ENCODE data around the gene KLF15.

Gene KLF15

DNA sequence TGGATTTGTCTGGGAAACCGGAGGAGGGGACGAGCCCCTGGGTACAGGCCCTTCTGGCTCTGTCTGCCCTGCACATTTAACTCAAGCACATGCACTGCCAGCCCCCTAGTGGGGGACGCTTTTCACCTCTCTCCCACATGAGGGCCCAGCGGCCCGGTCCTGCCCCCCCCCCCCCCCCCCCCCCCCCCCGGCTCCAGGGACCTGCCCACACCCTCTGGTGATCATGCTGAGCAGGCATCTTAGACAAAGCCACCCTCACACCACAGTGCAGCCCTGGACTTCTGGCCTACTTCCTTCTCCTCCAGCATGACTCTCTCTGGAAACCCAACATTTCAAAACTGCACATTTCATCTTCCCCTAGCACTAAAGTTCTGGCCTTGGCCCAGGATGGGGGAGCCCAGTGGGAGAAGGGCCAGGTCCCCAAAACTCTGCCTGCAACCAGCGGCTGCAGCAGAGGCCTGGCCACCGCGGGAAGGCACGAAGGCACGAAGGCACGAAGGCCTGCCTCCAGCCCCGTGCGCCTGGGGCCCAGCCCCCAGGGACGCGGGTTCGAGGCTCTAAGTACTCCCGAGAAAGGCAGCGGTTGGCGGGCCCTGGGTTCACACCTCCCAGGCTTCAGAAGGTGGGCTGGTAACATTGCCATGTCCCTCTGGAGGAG, 14.1 kb downstream of the KLF15 start:
- Histone ChIP-seq H3K9me3 (no peaks in the 10 kb centered on the region), H3K27me3 (peaks cover 21% of the 10 kb centered on the region), H3K4me1 (ENCODE audit: control insufficient read depth in 1 of 2, insufficient read depth in 1 of 2, low read depth in 1 of 2, low read length in 1 of 2) (no peaks in the 10 kb centered on the region), H3K4me3 (ENCODE audit: low read depth in 1 of 2, low read length in 1 of 2) (no peak overlapping the region), H3K27ac (no peak overlapping the region), H3K36me3 (no peaks in the 10 kb centered on the region)
- TF ChIP-seq, protein P1, sequence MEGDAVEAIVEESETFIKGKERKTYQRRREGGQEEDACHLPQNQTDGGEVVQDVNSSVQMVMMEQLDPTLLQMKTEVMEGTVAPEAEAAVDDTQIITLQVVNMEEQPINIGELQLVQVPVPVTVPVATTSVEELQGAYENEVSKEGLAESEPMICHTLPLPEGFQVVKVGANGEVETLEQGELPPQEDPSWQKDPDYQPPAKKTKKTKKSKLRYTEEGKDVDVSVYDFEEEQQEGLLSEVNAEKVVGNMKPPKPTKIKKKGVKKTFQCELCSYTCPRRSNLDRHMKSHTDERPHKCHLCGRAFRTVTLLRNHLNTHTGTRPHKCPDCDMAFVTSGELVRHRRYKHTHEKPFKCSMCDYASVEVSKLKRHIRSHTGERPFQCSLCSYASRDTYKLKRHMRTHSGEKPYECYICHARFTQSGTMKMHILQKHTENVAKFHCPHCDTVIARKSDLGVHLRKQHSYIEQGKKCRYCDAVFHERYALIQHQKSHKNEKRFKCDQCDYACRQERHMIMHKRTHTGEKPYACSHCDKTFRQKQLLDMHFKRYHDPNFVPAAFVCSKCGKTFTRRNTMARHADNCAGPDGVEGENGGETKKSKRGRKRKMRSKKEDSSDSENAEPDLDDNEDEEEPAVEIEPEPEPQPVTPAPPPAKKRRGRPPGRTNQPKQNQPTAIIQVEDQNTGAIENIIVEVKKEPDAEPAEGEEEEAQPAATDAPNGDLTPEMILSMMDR (IDR thresholded peaks at IDR 0.05), result no peak

DNA sequence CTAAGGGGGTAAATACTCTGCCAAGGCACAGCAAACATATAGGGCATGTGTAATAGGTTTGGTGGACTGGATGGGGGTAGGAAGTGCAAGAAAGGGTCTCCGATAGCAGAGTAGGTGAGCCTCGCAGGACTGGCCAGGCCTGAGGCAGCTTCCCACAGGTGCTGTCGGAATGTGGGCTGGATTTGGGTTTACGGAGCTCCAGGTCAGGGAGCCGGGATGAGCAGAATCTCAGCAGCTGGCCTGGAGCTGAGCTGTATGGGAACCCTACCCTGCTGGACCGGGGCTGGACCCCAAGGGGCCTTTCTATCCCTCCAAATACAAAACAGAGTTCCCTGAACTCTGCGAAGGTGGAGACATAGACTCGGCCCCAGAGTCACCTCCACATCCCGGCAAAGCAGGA, 15.0 kb downstream of the KLF15 start:
- no peak overlapping the region for H3K27ac ChIP-seq
- H3K4me3 ChIP-seq (ENCODE audit: low read depth in 1 of 2, low read length in 1 of 2), result no peak overlapping the region
- no peaks in the 10 kb centered on the region for H3K36me3 ChIP-seq
- H3K27me3 ChIP-seq, result peaks cover 21% of the 10 kb centered on the region
- H3K9me3 ChIP-seq, result no peaks in the 10 kb centered on the region
- TF ChIP-seq, protein P1 (IDR thresholded peaks at IDR 0.05), result no peak
- H3K4me1 ChIP-seq (ENCODE audit: control insufficient read depth in 1 of 2, insufficient read depth in 1 of 2, low read depth in 1 of 2, low read length in 1 of 2), result no peaks in the 10 kb centered on the region

DNA sequence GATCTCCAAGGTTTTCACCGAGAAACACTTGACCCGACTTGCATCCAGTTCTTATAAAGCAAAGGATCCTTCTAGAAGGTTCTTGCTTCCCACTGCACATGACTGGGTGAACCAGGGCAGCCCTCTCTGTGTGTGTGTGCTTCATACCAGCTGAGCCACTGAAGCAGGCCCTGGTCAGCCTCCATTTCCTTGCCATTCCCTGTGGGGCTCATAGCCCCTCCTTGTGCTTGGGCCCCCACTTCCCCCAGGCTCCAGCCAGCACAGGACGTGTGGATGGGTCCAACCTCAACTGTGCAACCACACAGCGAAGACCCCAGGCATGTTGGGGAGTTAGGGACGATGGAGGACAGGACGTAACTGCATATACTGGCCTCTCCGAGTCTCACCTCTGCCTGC, 15.5 kb downstream of the KLF15 start:
- TF ChIP-seq, protein P1 (IDR thresholded peaks at IDR 0.05), result no peak
- Histone ChIP-seq H3K36me3 (no peaks in the 10 kb centered on the region), H3K27me3 (peaks cover 21% of the 10 kb centered on the region), H3K27ac (no peak overlapping the region), H3K4me1 (ENCODE audit: control insufficient read depth in 1 of 2, insufficient read depth in 1 of 2, low read depth in 1 of 2, low read length in 1 of 2) (no peaks in the 10 kb centered on the region), H3K4me3 (ENCODE audit: low read depth in 1 of 2, low read length in 1 of 2) (no peak overlapping the region), H3K9me3 (no peaks in the 10 kb centered on the region)

DNA sequence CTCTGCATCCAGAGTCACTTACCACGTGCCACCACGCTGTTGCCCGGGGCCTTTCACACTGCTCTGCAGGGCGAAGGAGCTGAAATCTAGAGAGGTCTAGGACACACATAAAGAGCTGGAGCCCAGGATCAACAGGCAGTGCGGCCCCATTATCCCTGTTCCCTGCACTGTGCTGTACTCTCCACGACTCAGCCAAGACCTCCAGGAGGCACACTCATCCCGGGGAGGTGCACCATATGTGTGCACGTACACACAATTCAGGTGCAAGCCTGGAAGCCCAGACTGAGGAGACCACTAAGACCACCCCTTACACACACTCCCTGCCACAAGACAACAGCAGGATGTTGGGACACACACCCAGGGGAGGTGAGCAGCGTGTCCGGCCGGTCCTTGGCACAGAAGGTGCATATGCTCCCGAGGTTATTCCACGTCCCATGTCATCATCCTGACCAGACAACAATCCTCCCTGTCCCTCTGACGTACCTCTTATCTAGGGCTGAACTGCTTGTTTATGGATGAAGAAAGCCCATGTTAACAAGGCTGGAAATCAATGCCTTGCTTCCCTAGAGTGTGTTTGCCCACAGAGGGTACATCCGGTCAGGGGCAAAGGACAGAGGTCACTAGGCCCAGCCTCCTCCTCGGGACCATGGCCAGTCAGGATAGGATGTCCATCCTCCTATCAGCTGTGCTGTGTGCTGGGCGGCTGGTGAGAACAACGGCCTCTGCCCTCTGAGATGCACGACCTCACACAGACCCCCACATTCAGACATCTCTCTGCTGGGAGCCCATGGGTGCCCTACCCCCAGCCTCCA, 16.1 kb downstream of the KLF15 start:
- TF ChIP-seq, protein P1 (IDR thresholded peaks at IDR 0.05), result no peak
- Histone ChIP-seq H3K9me3 (no peaks in the 10 kb centered on the region), H3K4me1 (ENCODE audit: control insufficient read depth in 1 of 2, insufficient read depth in 1 of 2, low read depth in 1 of 2, low read length in 1 of 2) (no peaks in the 10 kb centered on the region), H3K27me3 (peaks cover 21% of the 10 kb centered on the region), H3K4me3 (ENCODE audit: low read depth in 1 of 2, low read length in 1 of 2) (no peak overlapping the region), H3K36me3 (no peaks in the 10 kb centered on the region), H3K27ac (no peak overlapping the region)

DNA sequence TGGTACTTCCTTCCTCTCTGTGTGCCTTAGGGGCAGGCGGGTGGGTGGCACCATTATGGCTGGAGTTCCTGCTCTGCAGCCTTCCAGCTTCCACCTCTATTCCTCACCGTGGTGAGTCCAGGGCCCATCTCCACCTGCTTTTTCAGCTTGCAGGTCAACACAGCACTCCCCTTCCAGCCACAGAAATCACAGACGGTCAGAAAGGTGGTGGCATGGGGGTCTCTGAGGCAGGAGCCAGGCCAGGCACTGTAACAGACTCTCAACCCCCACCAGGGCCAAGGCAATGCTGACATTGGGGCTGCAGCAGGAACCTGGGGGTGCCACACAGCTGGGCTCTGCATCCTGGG, 16.6 kb downstream of the KLF15 start:
- H3K36me3 ChIP-seq, result no peaks in the 10 kb centered on the region
- no peaks in the 10 kb centered on the region for H3K4me1 ChIP-seq (ENCODE audit: control insufficient read depth in 1 of 2, insufficient read depth in 1 of 2, low read depth in 1 of 2, low read length in 1 of 2)
- H3K9me3 ChIP-seq, result no peaks in the 10 kb centered on the region
- H3K27ac ChIP-seq, result no peak overlapping the region
- H3K4me3 ChIP-seq (ENCODE audit: low read depth in 1 of 2, low read length in 1 of 2), result no peak overlapping the region
- H3K27me3 ChIP-seq, result peaks cover 21% of the 10 kb centered on the region
- TF ChIP-seq, protein P1 (IDR thresholded peaks at IDR 0.05), result no peak
